Gastroesophageal sphincter (tissue), 4 donors: ENCODE measurements around the gene LIPC. TPM values are rescaled to one million over a fixed set of nuclear protein-coding genes. Genes with fewer than 3 reads are reported as not detected.
A peak's percentile ranks its signal among the peaks of the same experiment; 100 is the strongest.

Experiments
- ATAC-seq: fragments of 150-250 bp; one replicate; pipeline ENCODE4 v1.9.1; 2016; ENCODE audit warnings: mild to moderate bottlenecking, moderate library complexity
- H3K27ac ChIP-seq, 4 donors: fragments of 200-600 bp; sonication (generic) in 3 of 4; 1 replicate in 3 of 4; 2 replicates in 1 of 4; pipeline ENCODE4 v1.5.1; 2016 to 2019
- H3K27me3 ChIP-seq: fragments of 200-600 bp; sonication (generic); one replicate; pipeline ENCODE4 v1.5.1; 2019
- H3K36me3 ChIP-seq, 2 donors: fragments of 200-600 bp; sonication (generic); one replicate each; pipeline ENCODE4 v1.5.1; 2019; ENCODE audit warnings: control low read depth in 1 of 2
- H3K4me1 ChIP-seq, 3 donors: fragments of 200-600 bp; sonication (generic); 1 replicate in 2 of 3; 2 replicates in 1 of 3; pipeline ENCODE4 v1.5.1; 2016 to 2019; ENCODE audit warnings: control low read depth in 2 of 3
- H3K4me3 ChIP-seq, 2 donors: fragments of 200-600 bp; sonication (generic); one replicate each; pipeline ENCODE4 v1.5.1; 2019; ENCODE audit warnings: mild to moderate bottlenecking in 1 of 2, moderate library complexity in 1 of 2
- H3K9me3 ChIP-seq, 3 donors: fragments of 200-600 bp; sonication (generic); one replicate each; pipeline ENCODE4 v1.5.1; 2017 to 2019; ENCODE audit warnings: control low read depth in 2 of 3
- CTCF ChIP-seq, 4 experiments: fragments of 200-600 bp in 2 of 4; fragments of 450-650 bp in 2 of 4; sonication (generic) in 1 of 4; IDR thresholded peaks; one replicate each; pipeline ENCODE4 v1.5.1; 2017 to 2019; ENCODE audit warnings: antibody characterized with exemption in 4 of 4, mild to moderate bottlenecking in 2 of 4, moderate library complexity in 2 of 4
- EP300 ChIP-seq: sonication (generic); formaldehyde crosslinking; IDR thresholded peaks from one replicate; pipeline ENCODE4 v1.6.1; 2017; ENCODE audit warnings: antibody characterized with exemption, mild to moderate bottlenecking
- POLR2A ChIP-seq, 2 donors: fragments of 450-650 bp; IDR thresholded peaks; one replicate each; pipeline ENCODE4 v1.6.1; 2017; ENCODE audit warnings: antibody characterized with exemption in 2 of 2, mild to moderate bottlenecking in 2 of 2, moderate library complexity in 1 of 2
- POLR2AphosphoS5 ChIP-seq: sonication (generic); formaldehyde crosslinking; IDR thresholded peaks from one replicate; pipeline ENCODE4 v1.6.1; 2017; ENCODE audit warnings: antibody characterized with exemption
- WGBS, 2 donors: methylation state at CpG; one replicate each; pipeline ENCODE4 v1.1.5; 2018; ENCODE audit warnings: low coverage in 1 of 2; 5-methylcytosine and 5-hydroxymethylcytosine counted together
- total RNA-seq, 4 donors: library from RNA; depleted of rRNA; stranded (reverse); fragments of >200 nt; gene quantifications; one replicate each; pipeline ENCODE4 v1.1.0, GENCODE V29; 2016

The LIPC gene
- total RNA-seq, 4 donors from 2014 or later: 0.32 to 0.50 TPM; not detected in 2

- no peaks in the 10 kb centered on the region for H3K9me3 ChIP-seq
- no peaks in the 10 kb centered on the region for H3K27me3 ChIP-seq
- H3K4me1 ChIP-seq: peaks cover 0 to 28% (median 7%) of the 10 kb centered on the region in 3 donors
- no peak overlapping the region for H3K27ac ChIP-seq
- no peak overlapping the region for H3K4me3 ChIP-seq
- H3K36me3 ChIP-seq: no peaks in the 10 kb centered on the region
- TF ChIP-seq POLR2AphosphoS5: no peak
- TF ChIP-seq POLR2A (IDR thresholded peaks at IDR 0.05): no peak
- TF ChIP-seq EP300: no peak
- TF ChIP-seq CTCF (IDR thresholded peaks at IDR 0.05): no peak
- 93 to 94% methylated on average over 5 to 7 of the region's 9 CpGs for WGBS, 2 donors
- ATAC-seq: no peak
These were observed 5.8 kb downstream of the LIPC start for GRCh38 chr15:58437531-58438105.

GRCh38 chr15:58438111-58438510 lies 6.3 kb downstream of the LIPC start:
- no peaks in the 10 kb centered on the region for H3K27me3 ChIP-seq
- H3K36me3 ChIP-seq: no peaks in the 10 kb centered on the region
- no peaks in the 10 kb centered on the region for H3K9me3 ChIP-seq
- TF ChIP-seq CTCF (IDR thresholded peaks at IDR 0.05) (no peak), POLR2AphosphoS5 (no peak), EP300 (no peak), POLR2A (IDR thresholded peaks at IDR 0.05) (no peak)
- 100% methylated on average over 2 of the region's 9 CpGs; no CpG with 5 or more reads in 1 of the 2 donors for WGBS, 2 donors
- no peak overlapping the region for H3K27ac ChIP-seq
- no peak overlapping the region for H3K4me3 ChIP-seq
- ATAC-seq: no peak
- peaks cover 0 to 28% (median 7%) of the 10 kb centered on the region in 3 donors for H3K4me1 ChIP-seq

GRCh38 chr15:58438956-58439355 lies 7.2 kb downstream of the LIPC start:
- Histone ChIP-seq H3K4me1 (peaks cover 0 to 28% (median 7%) of the 10 kb centered on the region in 3 donors), H3K36me3 (no peaks in the 10 kb centered on the region), H3K27me3 (no peaks in the 10 kb centered on the region), H3K27ac (no peak overlapping the region), H3K4me3 (no peak overlapping the region), H3K9me3 (no peaks in the 10 kb centered on the region)
- TF ChIP-seq CTCF (IDR thresholded peaks at IDR 0.05) (peak in 1 of 4 experiments; percentile 12), POLR2AphosphoS5 (no peak)
- WGBS, 2 donors: 68 to 85% methylated on average over 4 to 5 of the region's 7 CpGs
- ATAC-seq: no peak

GRCh38 chr15:58440158-58440910 lies 8.5 kb downstream of the LIPC start:
- ATAC-seq: peak; percentile 74
- 51 to 62% methylated on average over 5 to 6 of the region's 7 CpGs for WGBS, 2 donors
- H3K4me1 ChIP-seq: peaks cover 0 to 28% (median 7%) of the 10 kb centered on the region in 3 donors
- no peaks in the 10 kb centered on the region for H3K27me3 ChIP-seq
- H3K36me3 ChIP-seq: no peaks in the 10 kb centered on the region
- H3K27ac ChIP-seq: peak overlapping the region in 3 of 4 donors; percentile 40 to 70 (median 54)
- no peaks in the 10 kb centered on the region for H3K9me3 ChIP-seq
- TF ChIP-seq POLR2AphosphoS5 (peak; percentile 52), POLR2A (IDR thresholded peaks at IDR 0.05) (no peak), CTCF (IDR thresholded peaks at IDR 0.05) (no peak), EP300 (no peak)
- no peak overlapping the region for H3K4me3 ChIP-seq
